Astrocyte (in vitro differentiated cells and primary cell): ENCODE results near the gene FFAR4.

Source experiments
- EZH2 ChIP-seq: IDR thresholded peaks from 2 replicates; pipeline ENCODE4 v1.6.1; 2012; ENCODE audit warnings: mild to moderate bottlenecking, low read length, inconsistent platforms; ENCODE audit not compliant: insufficient read depth
- TF ChIP-seq, protein P1 (sequence below): IDR thresholded peaks from 2 replicates; pipeline ENCODE4 v1.5.1; 2011; ENCODE audit warnings: low read depth, mild to moderate bottlenecking, inconsistent platforms, low read length, moderate library complexity; ENCODE audit not compliant: insufficient read depth

DNA sequence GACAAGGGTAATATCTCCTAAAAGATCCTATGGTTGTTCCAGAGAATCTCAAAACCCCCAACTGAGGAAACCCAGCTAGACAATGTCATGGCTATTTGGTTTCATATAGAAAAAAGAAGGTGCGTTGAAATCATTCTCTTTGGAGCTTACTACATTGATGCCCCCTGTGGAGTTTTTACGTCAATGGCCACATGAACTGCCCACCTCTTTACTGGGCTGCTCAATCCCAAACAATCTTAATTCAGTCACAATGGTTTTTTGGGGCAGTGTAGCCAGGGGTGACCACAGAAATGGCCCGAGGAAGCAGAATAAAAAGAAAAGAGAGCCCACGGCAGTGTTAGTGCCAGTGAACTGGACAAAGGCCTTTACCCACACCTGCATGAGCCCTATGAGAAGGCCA lies 26.8 kb downstream of the FFAR4 start:
- TF ChIP-seq, protein P1, sequence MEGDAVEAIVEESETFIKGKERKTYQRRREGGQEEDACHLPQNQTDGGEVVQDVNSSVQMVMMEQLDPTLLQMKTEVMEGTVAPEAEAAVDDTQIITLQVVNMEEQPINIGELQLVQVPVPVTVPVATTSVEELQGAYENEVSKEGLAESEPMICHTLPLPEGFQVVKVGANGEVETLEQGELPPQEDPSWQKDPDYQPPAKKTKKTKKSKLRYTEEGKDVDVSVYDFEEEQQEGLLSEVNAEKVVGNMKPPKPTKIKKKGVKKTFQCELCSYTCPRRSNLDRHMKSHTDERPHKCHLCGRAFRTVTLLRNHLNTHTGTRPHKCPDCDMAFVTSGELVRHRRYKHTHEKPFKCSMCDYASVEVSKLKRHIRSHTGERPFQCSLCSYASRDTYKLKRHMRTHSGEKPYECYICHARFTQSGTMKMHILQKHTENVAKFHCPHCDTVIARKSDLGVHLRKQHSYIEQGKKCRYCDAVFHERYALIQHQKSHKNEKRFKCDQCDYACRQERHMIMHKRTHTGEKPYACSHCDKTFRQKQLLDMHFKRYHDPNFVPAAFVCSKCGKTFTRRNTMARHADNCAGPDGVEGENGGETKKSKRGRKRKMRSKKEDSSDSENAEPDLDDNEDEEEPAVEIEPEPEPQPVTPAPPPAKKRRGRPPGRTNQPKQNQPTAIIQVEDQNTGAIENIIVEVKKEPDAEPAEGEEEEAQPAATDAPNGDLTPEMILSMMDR: no peak
- no peak for TF ChIP-seq EZH2
